ENCODE measurements around the gene CAMKMT. TPM values are rescaled to one million over a fixed set of nuclear protein-coding genes. Genes with fewer than 3 reads are reported as not detected.

The CAMKMT gene
- total RNA-seq, 1 experiment from 2014 or later = 2.7 TPM

DNA sequence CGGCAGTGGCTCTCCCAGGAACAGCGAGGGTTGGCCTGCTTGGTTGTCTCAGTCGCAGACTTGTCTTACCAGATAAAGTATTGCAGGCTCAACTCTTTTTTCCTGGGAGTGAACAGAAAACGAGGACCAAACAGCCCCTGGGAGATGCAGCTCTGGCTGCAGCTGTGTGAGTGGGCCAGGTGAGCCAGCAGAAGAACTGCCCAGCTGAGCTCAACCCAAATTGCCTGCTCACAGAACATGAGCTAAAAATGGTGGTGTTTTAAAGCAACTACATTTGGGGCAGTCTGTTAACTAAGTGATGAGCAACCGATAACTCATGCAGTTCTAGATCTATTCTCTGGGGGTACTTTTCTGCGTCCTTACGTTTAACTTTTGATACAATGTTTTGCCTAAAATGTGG, 418.7 kb downstream of the CAMKMT start:
- BruUV-seq (replicated peaks) = no TSS peak
- H3K27me3 ChIP-seq (ENCODE audit: low read length) = no peaks in the 10 kb centered on the region

DNA sequence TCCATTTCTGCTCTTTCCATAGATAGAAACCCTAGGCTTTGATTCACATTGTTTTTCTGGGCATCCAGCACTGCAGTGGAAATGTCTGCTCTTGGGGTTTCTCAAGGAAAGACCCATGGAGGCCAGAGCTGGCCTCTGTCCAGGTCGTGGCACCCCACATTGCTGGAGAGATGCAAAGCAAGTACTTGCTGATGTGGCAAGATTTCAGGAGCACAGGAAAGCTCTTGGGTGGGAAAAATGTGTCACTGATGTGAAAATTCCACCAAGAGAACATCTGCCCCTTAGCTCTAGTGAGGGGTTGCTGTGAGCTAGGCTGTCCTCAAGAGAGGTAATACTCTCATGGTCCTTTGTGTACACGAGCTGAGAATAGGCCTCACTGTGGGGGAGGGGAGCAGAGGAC, 423.7 kb downstream of the CAMKMT start:
- Histone ChIP-seq H3K9ac (ENCODE audit: low read length) (no peak overlapping the region), H3K4me3 (ENCODE audit: low read length) (no peak overlapping the region), H3K9me3 (ENCODE audit: low read length) (no peaks in the 10 kb centered on the region), H3F3A (ENCODE audit: low read length, unreplicated experiment) (no peaks in the 10 kb centered on the region), H2AFZ (ENCODE audit: low read length) (no peak overlapping the region), H3K27me3 (ENCODE audit: low read length) (no peaks in the 10 kb centered on the region), H3K36me3 (ENCODE audit: low read depth, low read length) (no peaks in the 10 kb centered on the region), H3K4me2 (ENCODE audit: low read length) (no peak overlapping the region), H3K27ac (ENCODE audit: low read length) (no peak overlapping the region), H4K20me1 (ENCODE audit: low read length) (no peaks in the 10 kb centered on the region), H3K79me2 (ENCODE audit: low read length) (no peaks in the 10 kb centered on the region), H3K4me1 (ENCODE audit: insufficient read depth, low read length) (no peaks in the 10 kb centered on the region), H3K9me2 (replicated peaks; ENCODE audit: low read length) (no peaks in the 10 kb centered on the region)
- TF ChIP-seq EZH2 (IDR thresholded peaks at IDR 0.05; ENCODE audit: low read length, unreplicated experiment) (no peak), EZH2phosphoT487 (IDR thresholded peaks at IDR 0.05; ENCODE audit: borderline replicate concordance, low read length) (no peak)
- TF ChIP-seq, protein P1, sequence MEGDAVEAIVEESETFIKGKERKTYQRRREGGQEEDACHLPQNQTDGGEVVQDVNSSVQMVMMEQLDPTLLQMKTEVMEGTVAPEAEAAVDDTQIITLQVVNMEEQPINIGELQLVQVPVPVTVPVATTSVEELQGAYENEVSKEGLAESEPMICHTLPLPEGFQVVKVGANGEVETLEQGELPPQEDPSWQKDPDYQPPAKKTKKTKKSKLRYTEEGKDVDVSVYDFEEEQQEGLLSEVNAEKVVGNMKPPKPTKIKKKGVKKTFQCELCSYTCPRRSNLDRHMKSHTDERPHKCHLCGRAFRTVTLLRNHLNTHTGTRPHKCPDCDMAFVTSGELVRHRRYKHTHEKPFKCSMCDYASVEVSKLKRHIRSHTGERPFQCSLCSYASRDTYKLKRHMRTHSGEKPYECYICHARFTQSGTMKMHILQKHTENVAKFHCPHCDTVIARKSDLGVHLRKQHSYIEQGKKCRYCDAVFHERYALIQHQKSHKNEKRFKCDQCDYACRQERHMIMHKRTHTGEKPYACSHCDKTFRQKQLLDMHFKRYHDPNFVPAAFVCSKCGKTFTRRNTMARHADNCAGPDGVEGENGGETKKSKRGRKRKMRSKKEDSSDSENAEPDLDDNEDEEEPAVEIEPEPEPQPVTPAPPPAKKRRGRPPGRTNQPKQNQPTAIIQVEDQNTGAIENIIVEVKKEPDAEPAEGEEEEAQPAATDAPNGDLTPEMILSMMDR (conservative IDR thresholded peaks at IDR 0.05; ENCODE audit: low read depth, low read length) = no peak
- POLR2A ChIA-PET (ENCODE audit: unreplicated experiment) = no interaction called here
- CTCF ChIA-PET = no interaction called here
- intact Hi-C loops (cut with micrococcal nuclease) = no loop called here
- ATAC-seq (no peak), DNase-seq (no peak)
- no TSS peak for BruUV-seq (replicated peaks)

More for the DNA sequence above, 418.7 kb downstream of the CAMKMT start:
- Histone ChIP-seq H3K9me2 (replicated peaks; ENCODE audit: low read length) (no peaks in the 10 kb centered on the region), H4K20me1 (ENCODE audit: low read length) (no peaks in the 10 kb centered on the region), H3K79me2 (ENCODE audit: low read length) (no peaks in the 10 kb centered on the region), H3K4me3 (ENCODE audit: low read length) (no peak overlapping the region), H2AFZ (ENCODE audit: low read length) (no peak overlapping the region), H3F3A (ENCODE audit: low read length, unreplicated experiment) (no peaks in the 10 kb centered on the region), H3K4me2 (ENCODE audit: low read length) (no peak overlapping the region), H3K9me3 (ENCODE audit: low read length) (no peaks in the 10 kb centered on the region), H3K9ac (ENCODE audit: low read length) (no peak overlapping the region), H3K36me3 (ENCODE audit: low read depth, low read length) (no peaks in the 10 kb centered on the region), H3K4me1 (ENCODE audit: insufficient read depth, low read length) (no peaks in the 10 kb centered on the region), H3K27ac (ENCODE audit: low read length) (no peak overlapping the region)
- intact Hi-C loops (cut with micrococcal nuclease) = no loop called here
- CTCF ChIA-PET = no interaction called here
- DNase-seq (no peak), ATAC-seq (no peak)
- POLR2A ChIA-PET (ENCODE audit: unreplicated experiment) = no interaction called here
- TF ChIP-seq EZH2phosphoT487 (IDR thresholded peaks at IDR 0.05; ENCODE audit: borderline replicate concordance, low read length) (no peak), EZH2 (IDR thresholded peaks at IDR 0.05; ENCODE audit: low read length, unreplicated experiment) (no peak)
- TF ChIP-seq, protein P1 (conservative IDR thresholded peaks at IDR 0.05; ENCODE audit: low read depth, low read length) = no peak

DNA sequence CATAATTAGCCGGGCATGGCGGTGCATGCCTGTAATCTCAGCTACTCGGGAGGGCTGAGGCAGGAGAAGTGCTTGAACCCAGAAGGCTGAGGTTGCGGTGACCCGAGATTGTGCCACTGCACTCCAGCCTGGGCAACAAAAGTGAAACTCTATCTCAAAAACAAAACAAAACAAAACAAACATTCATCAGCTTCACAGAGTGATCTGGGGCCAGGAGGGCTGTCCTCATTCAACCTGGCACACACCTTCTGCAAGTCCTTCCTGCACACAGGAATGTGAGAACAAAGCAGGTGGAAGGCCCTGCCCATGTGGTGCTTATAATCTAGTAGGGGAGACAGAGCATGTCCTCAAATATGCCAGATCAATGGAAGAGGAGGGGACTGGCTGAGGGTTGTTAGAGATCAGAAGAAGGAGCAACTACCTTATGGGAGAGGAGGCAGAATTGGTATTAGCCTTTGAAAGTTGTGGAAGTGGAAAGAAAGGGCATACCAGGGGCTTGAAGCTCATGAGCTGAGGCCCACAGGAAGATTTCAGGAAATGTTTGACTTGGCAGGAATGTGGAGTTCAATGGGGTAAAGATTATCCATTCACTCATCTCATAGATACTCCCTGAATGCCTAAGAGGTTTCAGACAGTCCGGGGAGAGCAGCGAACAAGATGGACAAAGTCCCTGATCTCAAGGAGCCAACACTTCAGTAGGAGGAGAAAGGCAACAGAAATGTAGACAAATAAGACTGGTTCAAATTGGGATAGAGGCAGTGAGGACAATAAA, 424.5 kb downstream of the CAMKMT start:
- no peak overlapping the region for H2AFZ ChIP-seq (ENCODE audit: low read length)
- no peak overlapping the region for H3K4me2 ChIP-seq (ENCODE audit: low read length)
- H3K4me3 ChIP-seq (ENCODE audit: low read length) = no peak overlapping the region
- H3K27ac ChIP-seq (ENCODE audit: low read length) = no peak overlapping the region
- intact Hi-C loops (cut with micrococcal nuclease) = no loop called here
- H4K20me1 ChIP-seq (ENCODE audit: low read length) = no peaks in the 10 kb centered on the region
- no TSS peak for BruUV-seq (replicated peaks)
- no peak for ATAC-seq
- TF ChIP-seq, protein P1 (conservative IDR thresholded peaks at IDR 0.05; ENCODE audit: low read depth, low read length) = no peak
- no peak for TF ChIP-seq EZH2phosphoT487 (IDR thresholded peaks at IDR 0.05; ENCODE audit: borderline replicate concordance, low read length)
- TF ChIP-seq EZH2 (IDR thresholded peaks at IDR 0.05; ENCODE audit: low read length, unreplicated experiment) = no peak
- H3K36me3 ChIP-seq (ENCODE audit: low read depth, low read length) = no peaks in the 10 kb centered on the region
- H3K9me2 ChIP-seq (replicated peaks; ENCODE audit: low read length) = no peaks in the 10 kb centered on the region
- no peak overlapping the region for H3K9ac ChIP-seq (ENCODE audit: low read length)
- no peaks in the 10 kb centered on the region for H3K79me2 ChIP-seq (ENCODE audit: low read length)
- DNase-seq = no peak
- no peaks in the 10 kb centered on the region for H3K27me3 ChIP-seq (ENCODE audit: low read length)
- ChIA-PET CTCF (no interaction called here), POLR2A (ENCODE audit: unreplicated experiment) (no interaction called here)
- H3F3A ChIP-seq (ENCODE audit: low read length, unreplicated experiment) = no peaks in the 10 kb centered on the region
- no peaks in the 10 kb centered on the region for H3K9me3 ChIP-seq (ENCODE audit: low read length)
- H3K4me1 ChIP-seq (ENCODE audit: insufficient read depth, low read length) = no peaks in the 10 kb centered on the region

All from PC-3 (cell line).